Mesenchymal stem cell (in vitro differentiated cells and primary cell): ENCODE measurements around the gene SRGAP3.

Experiments
- DNase-seq: peaks from one replicate; pipeline ENCODE4 v3.0.0-alpha.2; 2013
- H2AFZ ChIP-seq: one replicate; pipeline ENCODE4 v1.6.1; 2013; ENCODE audit warnings: low read depth, mild to moderate bottlenecking, control low read depth, inconsistent platforms, low read length, moderate library complexity
- H2AK5ac ChIP-seq: 2 replicates; pipeline ENCODE4 v1.6.1; 2013; ENCODE audit warnings: low read length, moderate library complexity, mild to moderate bottlenecking, inconsistent platforms; ENCODE audit not compliant: severe bottlenecking
- H2BK120ac ChIP-seq: one replicate; pipeline ENCODE4 v1.6.1; 2013; ENCODE audit warnings: low read depth, mild to moderate bottlenecking, inconsistent platforms, low read length, moderate library complexity
- H2BK12ac ChIP-seq, 2 experiments: one replicate each; pipeline ENCODE4 v1.6.1; 2013; ENCODE audit warnings: inconsistent platforms in 2 of 2, low read length in 2 of 2, mild to moderate bottlenecking in 2 of 2, moderate library complexity in 2 of 2, control low read depth in 1 of 2
- H2BK15ac ChIP-seq: one replicate; pipeline ENCODE4 v1.6.1; 2013; ENCODE audit warnings: mild to moderate bottlenecking, low read depth, inconsistent platforms; ENCODE audit not compliant: poor library complexity, severe bottlenecking
- H2BK5ac ChIP-seq: 2 replicates; pipeline ENCODE4 v1.6.1; 2013; ENCODE audit warnings: low read depth, mild to moderate bottlenecking, low read length, control low read depth, inconsistent platforms; ENCODE audit not compliant: poor library complexity, severe bottlenecking
- H3K14ac ChIP-seq, 2 experiments: one replicate each; pipeline ENCODE4 v1.6.1; 2013; ENCODE audit warnings: inconsistent platforms in 2 of 2, low read length in 2 of 2, control low read depth in 1 of 2, mild to moderate bottlenecking in 1 of 2, moderate library complexity in 1 of 2
- H3K18ac ChIP-seq, 2 experiments: one replicate each; pipeline ENCODE4 v1.6.1; 2013; ENCODE audit warnings: inconsistent platforms in 2 of 2, low read length in 2 of 2, control low read depth in 1 of 2, low read depth in 1 of 2, mild to moderate bottlenecking in 1 of 2
- H3K23ac ChIP-seq, 2 experiments: one replicate each; pipeline ENCODE4 v1.6.1; 2013; ENCODE audit warnings: inconsistent platforms in 2 of 2, low read length in 2 of 2, mild to moderate bottlenecking in 2 of 2, moderate library complexity in 2 of 2, control low read depth in 1 of 2
- H3K27ac ChIP-seq: 2 replicates; pipeline ENCODE4 v1.5.1; 2013; ENCODE audit warnings: mild to moderate bottlenecking, moderate library complexity, low read length, control low read depth, inconsistent platforms; ENCODE audit not compliant: poor library complexity, severe bottlenecking
- H3K27me3 ChIP-seq, 2 experiments: 2 replicates each; pipeline versions ENCODE4 v1.6.1 to v1.7.0; 2013; ENCODE audit warnings: low read length in 2 of 2, mild to moderate bottlenecking in 2 of 2, moderate library complexity in 2 of 2, control low read depth in 1 of 2, inconsistent platforms in 1 of 2; ENCODE audit not compliant: control insufficient read depth in 1 of 2, insufficient read depth in 1 of 2
- H3K36me3 ChIP-seq, 2 experiments: 2 replicates each; pipeline versions ENCODE4 v1.6.1 to v1.7.0; 2013; ENCODE audit warnings: low read length in 2 of 2, control low read depth in 1 of 2, inconsistent platforms in 1 of 2, low read depth in 1 of 2, mild to moderate bottlenecking in 1 of 2; ENCODE audit not compliant: insufficient read depth in 2 of 2, control insufficient read depth in 1 of 2
- H3K4ac ChIP-seq, 2 experiments: one replicate each; pipeline ENCODE4 v1.6.1; 2013; ENCODE audit warnings: inconsistent platforms in 2 of 2, low read length in 2 of 2, mild to moderate bottlenecking in 2 of 2, moderate library complexity in 2 of 2, control low read depth in 1 of 2, low read depth in 1 of 2
- H3K4me1 ChIP-seq: 2 replicates; pipeline ENCODE4 v1.6.1; 2013; ENCODE audit warnings: low read depth, low read length, control low read depth; ENCODE audit not compliant: control insufficient read depth, insufficient read depth
- H3K4me2 ChIP-seq: 2 replicates; pipeline ENCODE4 v1.6.1; 2013; ENCODE audit warnings: low read length, mild to moderate bottlenecking, inconsistent platforms; ENCODE audit not compliant: poor library complexity, severe bottlenecking
- H3K4me3 ChIP-seq, 2 experiments: 2 replicates each; pipeline versions ENCODE4 v1.5.1 to v1.7.0; 2013; ENCODE audit warnings: low read length in 2 of 2, mild to moderate bottlenecking in 2 of 2, control low read depth in 1 of 2, low read depth in 1 of 2; ENCODE audit not compliant: insufficient read depth in 1 of 2
- H3K79me1 ChIP-seq: replicated peaks from 2 replicates; pipeline ENCODE4 v1.6.1; 2013; ENCODE audit warnings: mild to moderate bottlenecking, control low read depth, low read length, inconsistent platforms; ENCODE audit not compliant: poor library complexity, severe bottlenecking
- H3K9ac ChIP-seq: 2 replicates; pipeline ENCODE4 v1.7.0; 2013; ENCODE audit warnings: mild to moderate bottlenecking, low read length, moderate library complexity
- H3K9me3 ChIP-seq: 2 replicates; pipeline ENCODE4 v1.7.0; 2013; ENCODE audit warnings: mild to moderate bottlenecking, low read length; ENCODE audit not compliant: control insufficient read depth
- H4K8ac ChIP-seq: one replicate; pipeline ENCODE4 v1.6.1; 2013; ENCODE audit warnings: inconsistent platforms, mild to moderate bottlenecking, low read length, moderate library complexity
- H4K91ac ChIP-seq: one replicate; pipeline ENCODE4 v1.6.1; 2013; ENCODE audit warnings: mild to moderate bottlenecking, low read length, inconsistent platforms
- WGBS: methylation state at CpG from one replicate; pipeline ENCODE4 v1.1.7; 2013; ENCODE audit warnings: mixed read lengths; 5-methylcytosine and 5-hydroxymethylcytosine counted together

SRGAP3 gene

GRCh38 chr3:8952130-8952529, 297.3 kb downstream of the SRGAP3 start:
- Histone ChIP-seq H3K27me3 (no peaks in the 10 kb centered on the region), H3K4me1 (peaks cover 2% of the 10 kb centered on the region), H4K8ac (no peak overlapping the region), H2AFZ (no peak overlapping the region), H2BK15ac (no peak overlapping the region), H2BK5ac (no peak overlapping the region), H3K9me3 (no peaks in the 10 kb centered on the region), H3K4me2 (no peak overlapping the region), H2BK120ac (no peak overlapping the region), H4K91ac (no peak overlapping the region), H3K4me3 (no peak overlapping the region), H3K9ac (no peak overlapping the region), H2BK12ac (no peak overlapping the region), H3K27ac (no peak overlapping the region), H3K23ac (no peak overlapping the region), H3K79me1 (peaks cover 25% of the 10 kb centered on the region), H3K18ac (no peak overlapping the region), H3K36me3 (peaks cover 0 to 6% of the 10 kb centered on the region in 2 experiments), H2AK5ac (no peak overlapping the region), H3K4ac (no peak overlapping the region), H3K14ac (no peak overlapping the region)
- DNase-seq, result no peak

- no peak overlapping the region for H3K9ac ChIP-seq
- peaks cover 2 to 47% of the 10 kb centered on the region in 2 experiments for H3K36me3 ChIP-seq
- no peak overlapping the region for H2BK12ac ChIP-seq
- H3K4ac ChIP-seq, result no peak overlapping the region
- H3K79me1 ChIP-seq, result peaks cover 15% of the 10 kb centered on the region
- no peak overlapping the region for H3K23ac ChIP-seq
- H3K4me1 ChIP-seq, result no peaks in the 10 kb centered on the region
- H4K8ac ChIP-seq, result no peak overlapping the region
- H3K4me2 ChIP-seq, result no peak overlapping the region
- H4K91ac ChIP-seq, result no peak overlapping the region
- no peak overlapping the region for H2BK5ac ChIP-seq
- no peak overlapping the region for H2BK15ac ChIP-seq
- H2AFZ ChIP-seq, result no peak overlapping the region
- H3K9me3 ChIP-seq, result peaks cover 13% of the 10 kb centered on the region
- no peak for DNase-seq
- no peak overlapping the region for H3K27ac ChIP-seq
- no peak overlapping the region for H3K14ac ChIP-seq
- no peak overlapping the region for H3K18ac ChIP-seq
- H2BK120ac ChIP-seq, result no peak overlapping the region
- WGBS, result 50% methylated on average over 2 of the region's 3 CpGs
- no peaks in the 10 kb centered on the region for H3K27me3 ChIP-seq
- no peak overlapping the region for H2AK5ac ChIP-seq
- H3K4me3 ChIP-seq, result no peak overlapping the region
Observed at GRCh38 chr3:8945890-8946600, 303.4 kb downstream of the SRGAP3 start.

- peaks cover 2 to 57% of the 10 kb centered on the region in 2 experiments for H3K36me3 ChIP-seq
- peaks cover 13% of the 10 kb centered on the region for H3K9me3 ChIP-seq
- H3K23ac ChIP-seq, result no peak overlapping the region
- H4K8ac ChIP-seq, result no peak overlapping the region
- H3K18ac ChIP-seq, result no peak overlapping the region
- H3K27me3 ChIP-seq, result no peaks in the 10 kb centered on the region
- WGBS, result 97% methylated on average over 3 of the region's 4 CpGs
- H3K4me2 ChIP-seq, result no peak overlapping the region
- no peak overlapping the region for H2BK12ac ChIP-seq
- H2BK5ac ChIP-seq, result no peak overlapping the region
- no peak overlapping the region for H2BK120ac ChIP-seq
- H3K14ac ChIP-seq, result no peak overlapping the region
- H3K79me1 ChIP-seq, result peaks cover 9% of the 10 kb centered on the region
- no peaks in the 10 kb centered on the region for H3K4me1 ChIP-seq
- H4K91ac ChIP-seq, result no peak overlapping the region
- H2AK5ac ChIP-seq, result no peak overlapping the region
- H3K27ac ChIP-seq, result no peak overlapping the region
- DNase-seq, result no peak
- H2BK15ac ChIP-seq, result no peak overlapping the region
- no peak overlapping the region for H3K4me3 ChIP-seq
- no peak overlapping the region for H3K4ac ChIP-seq
- no peak overlapping the region for H2AFZ ChIP-seq
- H3K9ac ChIP-seq, result no peak overlapping the region
Observed at GRCh38 chr3:8942746-8943488, 306.5 kb downstream of the SRGAP3 start.

- WGBS, result 96% methylated on average over 4 of the region's 4 CpGs
- H2BK5ac ChIP-seq, result no peak overlapping the region
- no peak overlapping the region for H2BK15ac ChIP-seq
- no peak overlapping the region for H3K14ac ChIP-seq
- no peak overlapping the region for H2AFZ ChIP-seq
- H3K27ac ChIP-seq, result no peak overlapping the region
- no peak overlapping the region for H2BK12ac ChIP-seq
- no peak overlapping the region for H2BK120ac ChIP-seq
- H3K27me3 ChIP-seq, result no peaks in the 10 kb centered on the region
- DNase-seq, result no peak
- no peak overlapping the region for H3K23ac ChIP-seq
- no peak overlapping the region for H3K9ac ChIP-seq
- peaks cover 13% of the 10 kb centered on the region for H3K9me3 ChIP-seq
- H2AK5ac ChIP-seq, result no peak overlapping the region
- no peak overlapping the region for H4K8ac ChIP-seq
- peaks cover 9% of the 10 kb centered on the region for H3K79me1 ChIP-seq
- no peaks in the 10 kb centered on the region for H3K4me1 ChIP-seq
- peaks cover 2 to 56% of the 10 kb centered on the region in 2 experiments for H3K36me3 ChIP-seq
- H3K4me3 ChIP-seq, result no peak overlapping the region
- no peak overlapping the region for H4K91ac ChIP-seq
- no peak overlapping the region for H3K4me2 ChIP-seq
- H3K18ac ChIP-seq, result no peak overlapping the region
- H3K4ac ChIP-seq, result no peak overlapping the region
Observed at GRCh38 chr3:8942115-8942514, 307.3 kb downstream of the SRGAP3 start.
